ENCODE measurements around the gene NACC2.

NACC2 gene

GRCh38 chr9:136016572-136017288, 78.4 kb downstream of the NACC2 start:
- no peaks in the 10 kb centered on the region for H3K9me3 ChIP-seq (ENCODE audit: control insufficient read depth, insufficient read depth, low read depth, low read length)

GRCh38 chr9:136015656-136016571, 79.2 kb downstream of the NACC2 start:
- no peaks in the 10 kb centered on the region for H3K4me1 ChIP-seq (ENCODE audit: control insufficient read depth, insufficient read depth, low read length)

More at GRCh38 chr9:136016572-136017288, 78.4 kb downstream of the NACC2 start:
- peaks cover 0 to 21% of the 10 kb centered on the region in 2 experiments; a peak in 1 of 3 replicates for H3K36me3 ChIP-seq (ENCODE audit: control insufficient read depth in 2 of 2, insufficient read depth in 1 of 2, low read length in 2 of 2)
- ChIA-PET POLR2A (no interaction called here), CTCF (interaction anchor here (0.6 to 1.0 kb wide), 3 partner anchors 21 to 79 kb away, joined by 3 to 5 read pairs (median 5); no protein-coding TSS in a partner anchor)
- no peak overlapping the region for H3K4me3 ChIP-seq (ENCODE audit: low read depth, low read length)
- TF ChIP-seq ZBTB7A (tag by site-specific recombination; IDR thresholded peaks at IDR 0.05; ENCODE audit: low read depth) (no peak), ZNF23 (tag by site-specific recombination; IDR thresholded peaks at IDR 0.05; ENCODE audit: borderline replicate concordance) (no peak), ZNF18 (tag by site-specific recombination; IDR thresholded peaks at IDR 0.05) (no peak), ZNF600 (tag by site-specific recombination; IDR thresholded peaks at IDR 0.05) (peak; percentile 58; the same call in 1 of the 2 replicates), ZBTB44 (tag by site-specific recombination; IDR thresholded peaks at IDR 0.05) (no peak), ZNF280C (tag by site-specific recombination; IDR thresholded peaks at IDR 0.05) (no peak), ZNF184 (tag by site-specific recombination; IDR thresholded peaks at IDR 0.05) (no peak)
- H3K4me1 ChIP-seq (ENCODE audit: control insufficient read depth, insufficient read depth, low read length), result no peaks in the 10 kb centered on the region
- H3K27ac ChIP-seq (ENCODE audit: extremely low read depth, low read depth, low read length), result no peak overlapping the region

More at GRCh38 chr9:136015656-136016571, 79.2 kb downstream of the NACC2 start:
- no peak for TF ChIP-seq FEZF1 (tag by site-specific recombination; IDR thresholded peaks at IDR 0.05)
- TF ChIP-seq, protein P1, sequence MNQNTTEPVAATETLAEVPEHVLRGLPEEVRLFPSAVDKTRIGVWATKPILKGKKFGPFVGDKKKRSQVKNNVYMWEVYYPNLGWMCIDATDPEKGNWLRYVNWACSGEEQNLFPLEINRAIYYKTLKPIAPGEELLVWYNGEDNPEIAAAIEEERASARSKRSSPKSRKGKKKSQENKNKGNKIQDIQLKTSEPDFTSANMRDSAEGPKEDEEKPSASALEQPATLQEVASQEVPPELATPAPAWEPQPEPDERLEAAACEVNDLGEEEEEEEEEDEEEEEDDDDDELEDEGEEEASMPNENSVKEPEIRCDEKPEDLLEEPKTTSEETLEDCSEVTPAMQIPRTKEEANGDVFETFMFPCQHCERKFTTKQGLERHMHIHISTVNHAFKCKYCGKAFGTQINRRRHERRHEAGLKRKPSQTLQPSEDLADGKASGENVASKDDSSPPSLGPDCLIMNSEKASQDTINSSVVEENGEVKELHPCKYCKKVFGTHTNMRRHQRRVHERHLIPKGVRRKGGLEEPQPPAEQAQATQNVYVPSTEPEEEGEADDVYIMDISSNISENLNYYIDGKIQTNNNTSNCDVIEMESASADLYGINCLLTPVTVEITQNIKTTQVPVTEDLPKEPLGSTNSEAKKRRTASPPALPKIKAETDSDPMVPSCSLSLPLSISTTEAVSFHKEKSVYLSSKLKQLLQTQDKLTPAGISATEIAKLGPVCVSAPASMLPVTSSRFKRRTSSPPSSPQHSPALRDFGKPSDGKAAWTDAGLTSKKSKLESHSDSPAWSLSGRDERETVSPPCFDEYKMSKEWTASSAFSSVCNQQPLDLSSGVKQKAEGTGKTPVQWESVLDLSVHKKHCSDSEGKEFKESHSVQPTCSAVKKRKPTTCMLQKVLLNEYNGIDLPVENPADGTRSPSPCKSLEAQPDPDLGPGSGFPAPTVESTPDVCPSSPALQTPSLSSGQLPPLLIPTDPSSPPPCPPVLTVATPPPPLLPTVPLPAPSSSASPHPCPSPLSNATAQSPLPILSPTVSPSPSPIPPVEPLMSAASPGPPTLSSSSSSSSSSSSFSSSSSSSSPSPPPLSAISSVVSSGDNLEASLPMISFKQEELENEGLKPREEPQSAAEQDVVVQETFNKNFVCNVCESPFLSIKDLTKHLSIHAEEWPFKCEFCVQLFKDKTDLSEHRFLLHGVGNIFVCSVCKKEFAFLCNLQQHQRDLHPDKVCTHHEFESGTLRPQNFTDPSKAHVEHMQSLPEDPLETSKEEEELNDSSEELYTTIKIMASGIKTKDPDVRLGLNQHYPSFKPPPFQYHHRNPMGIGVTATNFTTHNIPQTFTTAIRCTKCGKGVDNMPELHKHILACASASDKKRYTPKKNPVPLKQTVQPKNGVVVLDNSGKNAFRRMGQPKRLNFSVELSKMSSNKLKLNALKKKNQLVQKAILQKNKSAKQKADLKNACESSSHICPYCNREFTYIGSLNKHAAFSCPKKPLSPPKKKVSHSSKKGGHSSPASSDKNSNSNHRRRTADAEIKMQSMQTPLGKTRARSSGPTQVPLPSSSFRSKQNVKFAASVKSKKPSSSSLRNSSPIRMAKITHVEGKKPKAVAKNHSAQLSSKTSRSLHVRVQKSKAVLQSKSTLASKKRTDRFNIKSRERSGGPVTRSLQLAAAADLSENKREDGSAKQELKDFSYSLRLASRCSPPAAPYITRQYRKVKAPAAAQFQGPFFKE (tag by site-specific recombination; IDR thresholded peaks at IDR 0.05; ENCODE audit: borderline replicate concordance), result no peak
- no peak for TF ChIP-seq MEIS1 (CRISPR knock-in tag; IDR thresholded peaks at IDR 0.05; ENCODE audit: borderline replicate concordance)
- peak; percentile 15; the same call in 1 of the 2 replicates for TF ChIP-seq ZNF600 (tag by site-specific recombination; IDR thresholded peaks at IDR 0.05)
- no peak for TF ChIP-seq ZNF621 (tag by site-specific recombination; IDR thresholded peaks at IDR 0.05)
- TF ChIP-seq ZNF221 (tag by site-specific recombination; IDR thresholded peaks at IDR 0.05; ENCODE audit: borderline replicate concordance), result no peak
- TF ChIP-seq ZBTB20 (tag by site-specific recombination; IDR thresholded peaks at IDR 0.05), result no peak
- Histone ChIP-seq H3K36me3 (ENCODE audit: control insufficient read depth in 2 of 2, insufficient read depth in 1 of 2, low read length in 2 of 2) (peaks cover 0 to 28% of the 10 kb centered on the region in 2 experiments; a peak in 1 of 3 replicates), H3K9me3 (ENCODE audit: control insufficient read depth, insufficient read depth, low read depth, low read length) (no peaks in the 10 kb centered on the region), H3K4me3 (ENCODE audit: low read depth, low read length) (no peak overlapping the region), H3K27ac (ENCODE audit: extremely low read depth, low read depth, low read length) (no peak overlapping the region)
- ChIA-PET CTCF (interaction anchor here (0.6 to 1.0 kb wide), 4 partner anchors 21 to 113 kb away, joined by 3 to 5 read pairs (median 4); no protein-coding TSS in a partner anchor), POLR2A (interaction anchor here (0.6 kb wide), 1 partner anchor 50 kb away, joined by 4 read pairs; no protein-coding TSS in a partner anchor)

Measured in HEK293 (cell line).